Raji (cell line): ENCODE results near the gene CCDC116.

Experiments
- POLR2A ChIP-seq: IDR thresholded peaks from 2 replicates; pipeline ENCODE4 v1.6.1; 2011; ENCODE audit warnings: low read depth, low read length, control low read depth; ENCODE audit not compliant: insufficient read depth

Gene CCDC116, protein sequence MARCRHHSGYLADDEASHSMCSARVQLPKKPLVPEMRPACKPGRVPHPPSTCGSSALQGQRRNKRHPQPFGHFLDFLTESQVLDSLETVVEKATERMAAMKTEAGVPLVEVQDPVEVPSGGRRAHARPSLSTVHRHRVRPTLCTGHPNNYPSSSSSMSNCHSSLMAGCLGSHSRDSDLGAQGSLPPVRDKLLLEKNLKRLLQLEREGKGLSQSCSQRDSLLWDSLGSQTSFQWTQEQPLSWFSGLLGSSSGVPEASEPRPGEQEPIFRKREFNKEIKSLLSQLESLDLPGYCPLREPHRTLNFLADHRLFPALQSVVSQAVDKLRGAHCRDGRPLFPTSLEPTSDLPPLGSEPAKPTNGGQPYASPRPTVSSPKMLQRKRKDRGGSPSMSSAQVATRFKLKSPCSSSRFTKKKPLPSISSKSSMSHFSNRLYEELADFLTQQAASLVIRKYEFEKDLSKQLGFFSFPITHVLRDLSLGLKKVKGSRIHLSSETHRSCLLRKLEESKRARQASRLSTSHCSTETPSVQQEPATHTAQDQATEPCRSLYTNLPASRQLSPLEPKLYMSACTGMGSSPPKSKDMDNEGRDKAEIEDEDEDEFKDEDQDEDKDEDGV

DNA sequence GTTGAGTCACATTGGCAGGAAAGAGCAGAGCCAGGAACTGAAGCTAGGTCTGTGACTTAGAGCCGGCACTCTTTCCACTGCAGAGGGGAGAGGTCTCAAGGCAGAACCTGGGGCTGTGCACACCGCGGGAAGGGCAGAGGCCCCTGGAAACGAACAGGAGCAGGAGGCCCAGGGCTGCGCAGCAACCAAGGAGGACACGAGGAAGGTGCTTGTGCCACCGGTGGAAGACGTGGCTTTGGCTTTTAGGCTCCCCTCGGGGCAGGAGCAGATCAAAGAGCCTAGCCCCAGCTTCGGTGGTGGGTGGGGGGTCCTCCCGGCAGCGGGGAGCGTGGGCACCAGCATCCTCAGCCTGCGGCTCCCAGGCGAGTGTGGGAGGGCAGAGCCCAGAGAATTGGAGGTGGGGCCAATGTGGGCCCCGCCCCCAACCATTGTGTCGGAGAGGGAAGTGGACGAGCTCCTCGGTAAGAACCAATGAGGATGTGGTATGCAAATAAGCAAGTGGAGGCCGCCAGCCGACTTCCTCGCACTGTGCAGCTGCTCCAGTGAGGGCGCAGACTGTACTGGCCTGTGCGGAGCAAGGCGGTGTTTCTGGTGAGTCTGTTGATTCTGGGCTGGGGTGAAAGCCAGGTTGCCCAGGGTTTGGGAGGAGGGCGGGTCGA is at the start of gene CCDC116:
Gene CCDC116, plus strand, starts transcription at position 524 of the 659 bp plus-strand sequence. CDS start 422 bp downstream, outside the sequence.
- TF ChIP-seq POLR2A: no peak

DNA sequence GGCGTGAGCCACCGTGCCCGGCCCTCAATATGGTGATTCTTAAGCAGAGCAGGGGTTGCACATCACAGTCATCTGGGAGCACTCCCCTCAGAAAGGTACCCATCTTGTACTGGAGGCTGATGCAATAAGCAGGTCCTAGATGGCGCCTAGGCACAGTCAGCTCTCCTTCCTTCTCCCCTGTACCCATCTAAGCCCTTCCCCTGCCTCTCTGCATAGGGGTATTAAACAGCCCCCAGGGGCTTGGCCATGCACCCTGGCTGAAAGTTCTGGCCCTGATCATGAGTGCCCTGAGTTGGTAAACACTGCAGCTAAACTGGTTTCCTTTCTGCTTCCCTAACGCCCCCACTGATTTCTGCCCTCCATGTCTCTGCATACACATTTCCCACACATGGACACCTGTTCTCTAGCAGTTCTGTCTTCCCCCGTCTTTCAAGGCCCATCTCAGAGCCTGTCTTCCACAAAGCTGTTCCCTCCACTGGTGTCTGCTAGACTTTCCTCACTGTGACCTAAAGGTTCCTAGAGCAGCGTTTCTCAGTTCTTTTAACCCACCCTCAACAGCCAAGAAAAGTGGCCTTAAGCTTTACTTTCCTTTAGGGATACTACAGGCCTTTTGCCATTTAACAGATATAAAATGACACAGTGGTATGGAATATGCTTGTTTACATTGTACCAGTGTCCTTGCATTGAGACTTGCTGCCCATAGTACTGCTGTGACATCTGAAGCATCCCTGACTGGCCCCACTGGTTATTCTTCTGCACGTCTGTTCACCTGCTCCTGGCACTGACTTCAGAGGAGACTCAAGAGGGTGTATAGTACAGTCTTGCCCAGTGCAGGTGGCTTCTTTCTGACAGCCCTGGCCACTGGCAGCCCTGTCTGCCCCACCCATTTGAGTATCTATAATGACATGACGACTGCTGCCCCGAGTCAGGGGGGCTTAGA is 49.5 kb upstream of the CCDC116 start:
- no peak for TF ChIP-seq POLR2A

DNA sequence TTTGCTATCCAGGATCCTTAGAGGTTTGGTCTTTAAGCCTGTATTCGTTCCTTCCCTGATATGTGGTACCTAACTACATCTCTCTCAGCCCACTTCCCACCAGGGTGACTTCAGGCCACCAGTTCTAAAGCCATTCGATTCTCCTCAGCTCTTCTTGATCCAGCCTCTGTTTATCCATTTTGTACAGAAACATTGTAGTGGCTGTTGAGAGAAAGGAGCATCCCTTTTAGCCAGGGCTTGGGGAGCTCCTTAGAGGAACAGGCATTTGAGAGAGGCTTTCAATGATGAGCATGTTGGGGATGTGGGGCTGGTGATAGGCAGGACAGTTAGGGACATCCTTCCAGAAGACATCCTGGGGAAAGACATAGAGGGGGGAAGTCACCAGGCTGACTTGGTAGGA is 47.2 kb upstream of the CCDC116 start:
- no peak for TF ChIP-seq POLR2A

DNA sequence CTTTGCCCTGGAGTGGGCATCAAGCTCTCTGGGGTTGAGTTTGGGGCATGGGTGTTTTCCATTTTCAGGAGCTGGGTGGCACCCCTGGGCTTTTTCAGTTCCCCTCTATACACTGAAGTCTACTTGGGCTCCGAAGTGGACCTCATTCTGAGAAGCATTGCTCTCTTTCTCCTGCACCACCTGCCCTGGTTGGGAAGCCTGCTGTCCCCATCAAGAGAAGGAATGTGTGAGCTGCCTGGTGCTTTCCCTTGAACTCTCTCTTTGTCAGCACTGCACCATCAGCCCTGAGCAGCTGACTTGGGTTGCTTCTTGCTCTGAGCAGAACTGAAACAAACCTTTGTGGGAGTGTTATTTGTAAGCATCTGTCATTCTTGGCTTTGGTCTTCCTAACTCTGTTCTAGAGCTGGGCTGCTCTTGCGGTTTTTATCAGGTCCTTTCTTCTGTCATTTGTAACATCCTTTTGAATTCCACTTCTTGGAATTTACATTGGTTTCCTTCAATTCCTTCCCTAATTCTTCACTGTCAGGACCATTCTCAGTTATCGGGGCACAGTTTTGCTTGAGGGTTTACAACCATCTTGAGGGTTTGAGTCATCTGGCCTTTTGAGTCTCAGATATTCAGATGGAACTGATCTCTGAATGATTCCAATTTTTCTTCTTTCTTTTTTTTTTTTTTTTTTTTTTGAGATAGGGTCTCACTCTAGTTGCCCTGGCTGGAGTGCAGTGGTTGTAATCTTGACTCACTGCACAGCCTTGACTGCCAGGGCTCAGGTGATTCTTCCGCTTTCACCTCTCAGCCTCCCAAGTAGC is 44.6 kb upstream of the CCDC116 start:
- TF ChIP-seq POLR2A: no peak

DNA sequence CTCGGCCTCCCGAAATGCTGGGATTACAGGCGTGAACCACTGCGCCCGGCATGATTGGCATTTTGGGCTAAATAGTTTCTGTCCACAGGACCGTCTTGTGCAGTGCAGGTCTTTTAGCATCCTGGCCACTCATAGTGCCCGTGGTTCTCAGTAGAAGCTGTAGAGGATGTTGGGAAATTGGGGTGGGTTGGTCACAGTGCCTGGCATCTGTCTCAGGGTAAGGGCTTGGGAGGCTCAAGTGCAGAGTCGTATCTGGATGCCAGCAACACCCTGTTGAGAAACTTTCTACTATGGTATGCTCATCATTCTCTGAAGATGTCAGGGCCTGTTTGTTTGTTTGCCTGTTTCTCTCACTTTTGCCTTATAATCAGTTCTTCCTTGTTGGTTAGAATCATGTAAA is 43.2 kb upstream of the CCDC116 start:
- no peak for TF ChIP-seq POLR2A

DNA sequence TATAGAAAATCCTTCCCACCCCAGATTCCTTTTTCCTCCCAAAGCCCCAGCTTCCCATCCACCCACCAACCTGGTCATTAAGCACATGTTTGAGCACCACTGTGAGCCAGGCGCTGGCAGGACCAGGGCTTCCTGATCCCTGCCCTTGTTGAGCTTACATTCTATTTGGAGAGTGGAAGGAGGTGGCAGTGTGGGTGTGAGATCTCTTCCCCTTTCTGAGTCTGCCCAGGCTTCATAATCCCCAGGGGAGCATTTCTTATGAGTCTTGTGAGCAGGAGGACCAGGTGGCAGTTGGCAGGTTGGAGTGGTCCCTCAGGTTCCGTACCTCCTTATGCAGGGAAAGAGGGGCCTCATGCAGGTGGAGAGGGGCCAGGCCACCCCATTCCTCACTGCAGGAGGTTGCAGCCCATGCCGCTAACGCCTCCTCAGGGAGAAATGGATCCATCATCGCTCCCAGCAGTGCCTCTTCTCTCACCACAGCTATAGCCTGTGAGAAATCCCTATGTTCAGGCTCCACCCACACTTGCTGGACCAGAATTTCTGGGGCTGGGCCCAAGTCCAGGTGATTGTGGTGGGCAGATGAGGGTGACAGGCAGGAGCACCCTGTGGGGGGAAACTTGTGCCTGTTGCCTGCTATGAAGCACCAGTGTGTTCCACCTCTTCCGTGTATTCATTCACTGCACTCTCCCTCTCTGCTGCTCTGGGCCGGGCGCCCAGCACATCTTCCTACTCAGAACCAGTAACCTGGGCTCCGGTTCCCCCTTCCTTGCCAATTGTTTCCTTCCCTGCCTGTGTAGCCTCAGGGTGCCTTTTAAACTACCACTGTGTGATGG is 41.5 kb upstream of the CCDC116 start:
- no peak for TF ChIP-seq POLR2A

DNA sequence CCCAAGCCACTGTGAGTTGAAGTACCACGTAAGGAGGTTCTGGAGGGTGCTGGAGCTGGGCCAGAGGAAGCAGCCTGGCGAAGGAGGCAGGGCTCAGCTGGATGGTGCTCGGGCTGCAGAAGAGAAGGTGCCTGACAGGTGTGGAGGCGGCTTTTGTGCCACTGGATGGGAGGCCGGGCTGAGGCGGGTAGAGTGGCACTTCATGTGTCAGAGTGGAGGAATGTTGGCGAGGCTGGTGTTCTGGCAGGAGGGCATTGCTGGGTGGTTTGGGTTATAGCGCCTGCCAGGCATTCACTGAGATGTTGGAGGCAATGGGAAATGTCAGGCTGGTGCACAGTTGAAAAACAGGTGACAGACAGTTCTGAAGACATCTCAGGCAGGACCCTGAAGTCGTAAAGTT is 40.9 kb upstream of the CCDC116 start:
- TF ChIP-seq POLR2A: no peak

DNA sequence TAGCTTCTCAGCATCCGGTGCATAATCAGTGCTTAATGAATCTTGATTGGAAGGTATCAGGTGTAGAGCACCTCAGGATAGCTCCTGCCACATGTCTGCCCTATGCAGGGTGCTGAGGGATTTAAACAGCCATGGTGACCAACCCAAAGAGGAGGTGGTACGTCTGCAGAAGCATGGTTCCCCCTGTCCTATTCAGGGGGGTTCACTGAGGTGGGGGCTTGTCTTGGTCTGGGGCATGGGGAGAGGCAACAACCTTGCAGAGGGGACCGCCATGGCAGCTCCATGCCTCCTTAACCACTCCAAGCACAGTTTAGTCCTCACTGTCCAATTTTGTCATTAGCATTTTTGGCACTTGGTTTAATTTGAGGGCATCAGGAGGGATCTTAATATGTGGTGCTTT is 40.1 kb upstream of the CCDC116 start:
- TF ChIP-seq POLR2A: no peak

DNA sequence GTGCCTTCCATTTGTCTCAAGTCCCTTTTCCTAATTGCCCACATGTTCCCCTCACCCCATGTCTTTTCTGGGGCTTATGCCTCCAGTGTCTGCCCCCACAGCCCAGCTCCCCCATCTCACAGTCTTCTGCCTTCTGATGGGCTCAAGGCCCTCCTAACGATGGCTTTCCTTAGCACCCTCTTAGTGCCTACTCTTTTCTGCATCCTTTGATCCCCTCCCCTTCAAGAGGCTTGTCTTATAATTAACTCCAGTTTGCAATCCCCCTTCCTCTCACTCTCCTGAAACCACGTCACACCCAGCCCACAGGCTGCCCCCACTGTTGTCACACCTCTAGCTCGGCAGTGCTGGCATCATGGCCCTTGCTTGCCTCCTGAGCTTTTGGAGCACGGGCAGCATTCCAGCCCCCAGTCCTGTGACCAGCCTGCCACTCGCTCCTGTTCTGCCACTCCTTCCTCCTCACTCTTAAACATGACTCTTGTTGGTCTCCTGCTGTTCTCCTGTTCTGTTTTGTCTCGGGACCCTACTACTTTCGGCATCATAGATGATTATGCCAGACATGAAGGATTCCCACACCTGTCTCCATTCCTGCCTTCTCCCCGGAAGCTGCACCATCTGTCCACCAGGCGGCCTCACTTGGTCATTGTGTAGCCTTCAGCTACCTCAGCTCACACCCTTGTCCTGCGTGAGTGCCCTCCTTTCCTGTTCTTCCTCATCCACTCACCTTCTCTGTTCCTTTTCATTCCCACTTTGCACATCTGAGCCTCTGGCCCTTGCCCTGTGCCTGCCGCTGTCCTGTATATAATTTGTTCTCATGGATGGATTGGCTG is 38.9 kb upstream of the CCDC116 start:
- no peak for TF ChIP-seq POLR2A

DNA sequence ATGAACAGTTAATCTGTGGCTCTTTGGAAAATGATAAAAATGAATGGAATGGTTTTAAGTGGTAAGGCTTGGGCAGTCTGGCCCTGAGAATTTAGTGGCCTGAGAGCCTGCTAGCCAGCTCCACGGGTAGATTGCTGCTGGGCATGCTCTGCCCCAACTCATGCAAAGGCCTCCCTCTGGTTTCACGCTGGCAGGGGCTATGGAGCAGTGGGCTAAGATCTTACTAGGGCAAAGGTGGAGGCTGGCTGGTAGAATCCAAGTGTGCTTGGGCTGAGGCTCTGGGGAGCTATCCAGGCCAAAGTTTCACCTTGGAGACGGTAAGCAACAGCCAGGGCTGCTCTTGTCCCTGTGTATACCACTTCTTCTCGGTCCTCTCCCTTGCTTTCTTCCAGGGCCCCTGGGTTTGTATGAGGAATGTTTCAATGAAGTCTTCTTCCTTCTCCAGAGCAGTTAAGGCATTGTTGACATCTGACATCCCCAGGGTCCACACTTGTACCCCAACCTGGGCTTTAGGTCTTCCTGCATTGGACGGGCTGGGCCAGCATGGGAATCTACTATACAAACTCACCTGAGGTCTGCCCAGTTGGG is 37.6 kb upstream of the CCDC116 start:
- TF ChIP-seq POLR2A: no peak

DNA sequence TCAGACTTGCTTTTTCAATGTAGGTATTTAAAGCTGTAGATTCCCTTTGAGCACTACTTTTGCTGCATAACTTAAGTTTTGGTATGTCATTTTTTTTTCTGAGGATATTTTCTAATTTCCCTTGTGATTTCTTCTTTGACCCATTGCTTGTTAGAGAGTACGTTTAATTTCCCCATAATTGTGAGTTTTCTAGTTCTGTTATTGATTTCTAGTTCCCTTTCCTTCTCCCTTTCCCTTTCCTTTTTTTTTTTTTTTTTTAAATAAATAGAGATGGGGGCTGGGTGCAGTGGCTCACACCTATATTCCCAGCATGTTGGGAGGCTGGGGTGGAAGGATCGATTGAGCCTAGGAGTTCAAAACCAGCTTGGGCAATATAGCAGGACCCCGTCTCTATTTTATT is 34.3 kb upstream of the CCDC116 start:
- TF ChIP-seq POLR2A: no peak
